ENCODE data around the gene AAR2.

The AAR2 gene

DNA sequence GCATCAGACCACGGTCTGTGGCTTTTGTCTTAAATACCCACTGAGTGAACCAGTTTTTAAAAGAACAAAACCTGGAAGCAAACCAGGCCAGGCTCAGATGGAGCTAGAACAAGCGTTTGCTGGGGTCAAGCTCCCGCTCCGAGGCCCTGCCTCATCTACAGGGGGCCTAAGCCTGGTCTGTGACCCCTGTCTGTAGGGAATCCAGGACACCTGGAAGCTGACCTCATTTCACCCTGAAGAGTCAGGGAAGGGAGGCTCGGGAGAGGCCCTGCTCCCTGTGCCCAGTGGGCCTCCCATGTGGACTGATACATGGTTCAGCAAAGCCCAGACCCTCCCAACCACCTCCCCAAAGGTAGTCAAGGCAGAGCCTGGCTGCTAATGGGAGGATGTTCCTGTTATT is 43.1 kb downstream of the AAR2 start:
- Histone ChIP-seq H2AFZ (ENCODE audit: low read depth, low read length) (no peak overlapping the region), H3K9ac (ENCODE audit: low read length) (no peak overlapping the region), H3K4me1 (ENCODE audit: low read length) (no peaks in the 10 kb centered on the region), H3K79me2 (ENCODE audit: low read length) (no peaks in the 10 kb centered on the region), H4K20me1 (ENCODE audit: insufficient read depth, low read length) (no peaks in the 10 kb centered on the region), H3K4me2 (ENCODE audit: low read length) (no peak overlapping the region), H3K36me3 (replicated peaks; ENCODE audit: low read depth, low read length) (no peaks in the 10 kb centered on the region), H3K9me3 (ENCODE audit: insufficient read depth, low read length) (no peaks in the 10 kb centered on the region), H3K27ac (ENCODE audit: low read length) (no peak overlapping the region), H3K27me3 (ENCODE audit: low read depth, low read length) (peaks cover 30% of the 10 kb centered on the region), H3K4me3 (ENCODE audit: low read length) (no peak overlapping the region)
- TF ChIP-seq, protein P1, sequence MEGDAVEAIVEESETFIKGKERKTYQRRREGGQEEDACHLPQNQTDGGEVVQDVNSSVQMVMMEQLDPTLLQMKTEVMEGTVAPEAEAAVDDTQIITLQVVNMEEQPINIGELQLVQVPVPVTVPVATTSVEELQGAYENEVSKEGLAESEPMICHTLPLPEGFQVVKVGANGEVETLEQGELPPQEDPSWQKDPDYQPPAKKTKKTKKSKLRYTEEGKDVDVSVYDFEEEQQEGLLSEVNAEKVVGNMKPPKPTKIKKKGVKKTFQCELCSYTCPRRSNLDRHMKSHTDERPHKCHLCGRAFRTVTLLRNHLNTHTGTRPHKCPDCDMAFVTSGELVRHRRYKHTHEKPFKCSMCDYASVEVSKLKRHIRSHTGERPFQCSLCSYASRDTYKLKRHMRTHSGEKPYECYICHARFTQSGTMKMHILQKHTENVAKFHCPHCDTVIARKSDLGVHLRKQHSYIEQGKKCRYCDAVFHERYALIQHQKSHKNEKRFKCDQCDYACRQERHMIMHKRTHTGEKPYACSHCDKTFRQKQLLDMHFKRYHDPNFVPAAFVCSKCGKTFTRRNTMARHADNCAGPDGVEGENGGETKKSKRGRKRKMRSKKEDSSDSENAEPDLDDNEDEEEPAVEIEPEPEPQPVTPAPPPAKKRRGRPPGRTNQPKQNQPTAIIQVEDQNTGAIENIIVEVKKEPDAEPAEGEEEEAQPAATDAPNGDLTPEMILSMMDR (IDR thresholded peaks at IDR 0.05; ENCODE audit: low read depth, low read length): no peak
- no peak for TF ChIP-seq EZH2phosphoT487 (IDR thresholded peaks at IDR 0.05; ENCODE audit: low read depth)

DNA sequence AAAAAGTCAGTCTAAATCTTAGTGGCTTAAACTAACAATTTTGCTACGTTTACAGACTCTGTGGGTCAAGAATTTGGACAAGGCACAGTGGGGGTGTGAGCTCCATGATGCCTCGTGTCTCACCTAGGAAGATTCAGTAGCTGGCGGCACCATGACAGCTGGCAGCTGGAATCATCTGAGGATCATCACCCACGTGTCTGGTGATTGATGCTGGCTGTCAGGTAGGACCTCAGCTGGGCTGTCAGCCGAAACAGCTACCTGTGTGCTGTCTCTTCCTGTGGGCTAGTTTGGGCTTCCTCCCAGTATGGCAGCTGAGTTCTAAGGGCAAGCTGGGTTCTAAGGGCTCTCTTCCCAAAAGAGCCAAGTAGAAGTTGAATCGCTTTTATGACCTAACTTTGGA is 43.5 kb downstream of the AAR2 start:
- Histone ChIP-seq H3K4me2 (ENCODE audit: low read length) (no peak overlapping the region), H3K4me3 (ENCODE audit: low read length) (no peak overlapping the region), H3K9me3 (ENCODE audit: insufficient read depth, low read length) (no peaks in the 10 kb centered on the region), H2AFZ (ENCODE audit: low read depth, low read length) (no peak overlapping the region), H3K4me1 (ENCODE audit: low read length) (no peaks in the 10 kb centered on the region), H3K27ac (ENCODE audit: low read length) (no peak overlapping the region), H3K79me2 (ENCODE audit: low read length) (no peaks in the 10 kb centered on the region), H3K36me3 (replicated peaks; ENCODE audit: low read depth, low read length) (no peaks in the 10 kb centered on the region), H3K27me3 (ENCODE audit: low read depth, low read length) (peaks cover 31% of the 10 kb centered on the region), H4K20me1 (ENCODE audit: insufficient read depth, low read length) (no peaks in the 10 kb centered on the region), H3K9ac (ENCODE audit: low read length) (no peak overlapping the region)
- TF ChIP-seq, protein P1 (IDR thresholded peaks at IDR 0.05; ENCODE audit: low read depth, low read length): no peak
- no peak for TF ChIP-seq EZH2phosphoT487 (IDR thresholded peaks at IDR 0.05; ENCODE audit: low read depth)

DNA sequence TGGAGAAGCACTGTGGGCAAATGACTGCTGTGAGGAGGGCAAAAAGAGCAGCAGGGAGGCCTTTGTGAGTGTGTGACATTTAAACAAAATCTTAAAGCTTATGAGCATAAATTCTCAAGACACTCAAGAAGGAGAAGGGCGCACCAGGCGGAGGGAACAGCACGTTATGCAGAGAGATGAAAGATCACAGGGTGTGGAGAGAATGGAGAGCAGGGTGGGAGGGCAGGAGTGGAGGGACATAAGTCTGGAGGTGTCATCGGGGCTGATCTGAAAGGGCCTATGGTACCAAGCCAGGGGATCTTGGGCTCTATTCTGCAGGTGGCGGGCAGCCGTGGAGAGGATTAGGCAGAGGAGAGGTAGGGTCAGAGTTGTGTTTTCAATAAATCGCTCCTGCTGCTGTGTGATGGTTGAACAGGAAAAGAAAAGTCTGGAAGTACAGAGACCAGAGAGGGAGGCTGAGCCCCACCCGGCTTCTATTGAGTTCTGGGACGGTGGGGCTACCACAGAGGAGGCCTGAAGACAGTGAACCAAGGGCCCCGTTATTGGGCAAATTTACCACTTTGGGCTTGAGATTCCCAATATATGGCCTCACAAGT is 45.6 kb downstream of the AAR2 start:
- Histone ChIP-seq H4K20me1 (ENCODE audit: insufficient read depth, low read length) (no peaks in the 10 kb centered on the region), H3K9ac (ENCODE audit: low read length) (no peak overlapping the region), H3K79me2 (ENCODE audit: low read length) (no peaks in the 10 kb centered on the region), H3K36me3 (replicated peaks; ENCODE audit: low read depth, low read length) (no peaks in the 10 kb centered on the region), H3K4me1 (ENCODE audit: low read length) (no peaks in the 10 kb centered on the region), H3K27me3 (ENCODE audit: low read depth, low read length) (peaks cover 40% of the 10 kb centered on the region), H3K27ac (ENCODE audit: low read length) (no peak overlapping the region), H3K4me2 (ENCODE audit: low read length) (no peak overlapping the region), H3K4me3 (ENCODE audit: low read length) (no peak overlapping the region), H2AFZ (ENCODE audit: low read depth, low read length) (no peak overlapping the region), H3K9me3 (ENCODE audit: insufficient read depth, low read length) (no peaks in the 10 kb centered on the region)
- TF ChIP-seq EZH2phosphoT487 (IDR thresholded peaks at IDR 0.05; ENCODE audit: low read depth): no peak
- TF ChIP-seq, protein P1 (IDR thresholded peaks at IDR 0.05; ENCODE audit: low read depth, low read length): no peak

DNA sequence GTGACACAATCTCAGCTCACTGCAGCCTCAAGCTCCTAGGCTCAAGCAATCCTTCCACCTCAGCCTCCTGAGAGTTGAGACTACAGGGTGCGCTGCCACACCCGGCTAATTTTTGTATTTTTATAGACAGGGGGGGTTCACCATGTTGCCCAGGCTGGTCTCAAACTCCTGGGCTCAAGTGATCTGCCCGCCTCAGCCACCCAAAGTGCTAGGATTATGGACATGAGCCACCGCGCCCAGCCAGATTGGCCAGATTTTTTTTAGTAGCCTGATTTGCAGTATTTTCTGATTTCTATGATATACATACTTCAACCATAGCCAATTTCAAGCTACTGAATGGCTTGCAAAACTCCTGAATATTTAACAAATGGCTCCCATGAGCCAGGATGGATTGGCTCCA is 48.5 kb downstream of the AAR2 start:
- H3K27ac ChIP-seq (ENCODE audit: low read length): no peak overlapping the region
- H4K20me1 ChIP-seq (ENCODE audit: insufficient read depth, low read length): no peaks in the 10 kb centered on the region
- no peak overlapping the region for H2AFZ ChIP-seq (ENCODE audit: low read depth, low read length)
- H3K4me3 ChIP-seq (ENCODE audit: low read length): no peak overlapping the region
- no peak overlapping the region for H3K4me2 ChIP-seq (ENCODE audit: low read length)
- H3K9ac ChIP-seq (ENCODE audit: low read length): no peak overlapping the region
- no peaks in the 10 kb centered on the region for H3K79me2 ChIP-seq (ENCODE audit: low read length)
- no peaks in the 10 kb centered on the region for H3K4me1 ChIP-seq (ENCODE audit: low read length)
- peaks cover 41% of the 10 kb centered on the region for H3K27me3 ChIP-seq (ENCODE audit: low read depth, low read length)
- no peaks in the 10 kb centered on the region for H3K9me3 ChIP-seq (ENCODE audit: insufficient read depth, low read length)
- TF ChIP-seq, protein P1 (IDR thresholded peaks at IDR 0.05; ENCODE audit: low read depth, low read length): no peak
- TF ChIP-seq EZH2phosphoT487 (IDR thresholded peaks at IDR 0.05; ENCODE audit: low read depth): no peak
- no peaks in the 10 kb centered on the region for H3K36me3 ChIP-seq (replicated peaks; ENCODE audit: low read depth, low read length)
